Measurements from ENCODE around the gene TBCC. TPM values are rescaled to one million over a fixed set of nuclear protein-coding genes. Genes with fewer than 3 reads are reported as not detected.
A peak's percentile ranks its signal among the peaks of the same experiment; 100 is the strongest.

The TBCC gene
- total and polyA plus RNA-seq, 11 donors: 10.4 to 21.7 (median 16.9) TPM

- Histone ChIP-seq H3K27ac (peak overlapping the region in 4 of 12 donors; percentile 12 to 64 (median 34)), H3K36me3 (peaks cover 0 to 6% (median 0%) of the 10 kb centered on the region in 9 donors), H3K9me3 (no peaks in the 10 kb centered on the region), H3K4me3 (no peak overlapping the region), H3K27me3 (no peaks in the 10 kb centered on the region), H3K4me1 (peaks cover 3 to 57% (median 46%) of the 10 kb centered on the region in 12 donors)
- intact Hi-C loops (cut with DNase I): loop anchor here in 1 of 10 donors (10.0 kb wide), 1 partner anchor 64 kb away; no protein-coding TSS in a partner anchor
- WGBS, 4 donors: 37 to 44% (median 42%) methylated on average over 5 of the region's 5 CpGs
- no peak for DNase-seq
- TF ChIP-seq CTCF (IDR thresholded peaks at IDR 0.05): no peak
- no peak for TF ChIP-seq POLR2A (IDR thresholded peaks at IDR 0.05)
- ATAC-seq: peak in 3 of 4 donors; percentile 29 to 66 (median 60)
These were observed 44.8 kb upstream of the TBCC start for GRCh38 chr6:42790549-42791181.

- 60 to 89% (median 67%) methylated on average over 4 of the region's 4 CpGs for WGBS, 4 donors
- ATAC-seq: no peak
- Histone ChIP-seq H3K9me3 (no peaks in the 10 kb centered on the region), H3K27me3 (no peaks in the 10 kb centered on the region), H3K4me3 (no peak overlapping the region), H3K4me1 (peaks cover 3 to 69% (median 56%) of the 10 kb centered on the region in 12 donors), H3K27ac (no peak overlapping the region), H3K36me3 (peaks cover 0 to 6% (median 0%) of the 10 kb centered on the region in 9 donors)
- intact Hi-C loops (cut with DNase I): loop anchor here in 1 of 10 donors (5.0 kb wide), 1 partner anchor 34 kb away; no protein-coding TSS in a partner anchor
- no peak for DNase-seq
- TF ChIP-seq POLR2A (IDR thresholded peaks at IDR 0.05) (no peak), CTCF (IDR thresholded peaks at IDR 0.05) (no peak)
These were observed 42.8 kb upstream of the TBCC start for GRCh38 chr6:42788671-42789070.

GRCh38 chr6:42787063-42787472 is 41.2 kb upstream of the TBCC start:
- peak overlapping the region in 5 of 12 donors; percentile 7 to 99 (median 44) for H3K27ac ChIP-seq
- peaks cover 0 to 6% (median 0%) of the 10 kb centered on the region in 9 donors for H3K36me3 ChIP-seq
- intact Hi-C loops (cut with DNase I): loop anchor here in 1 of 10 donors (5.0 kb wide), 1 partner anchor 35 kb away; no protein-coding TSS in a partner anchor
- DNase-seq (no peak), ATAC-seq (no peak)
- no peak for TF ChIP-seq POLR2A (IDR thresholded peaks at IDR 0.05)
- peak overlapping the region in 4 of 12 donors; percentile 3 to 70 (median 46) for H3K4me3 ChIP-seq
- no peaks in the 10 kb centered on the region for H3K27me3 ChIP-seq
- peaks cover 3 to 69% (median 56%) of the 10 kb centered on the region in 12 donors for H3K4me1 ChIP-seq
- no peaks in the 10 kb centered on the region for H3K9me3 ChIP-seq
- 49 to 59% (median 52%) methylated on average over 2 of the region's 2 CpGs for WGBS, 4 donors

- intact Hi-C loops (cut with DNase I): loop anchor here in 1 of 10 donors (5.0 kb wide), 1 partner anchor 36 kb away; no protein-coding TSS in a partner anchor
- peaks cover 3 to 69% (median 56%) of the 10 kb centered on the region in 12 donors for H3K4me1 ChIP-seq
- no peak for DNase-seq
- no peak for ATAC-seq
- no peak for TF ChIP-seq POLR2A (IDR thresholded peaks at IDR 0.05)
- TF ChIP-seq CTCF (IDR thresholded peaks at IDR 0.05): no peak
- no peaks in the 10 kb centered on the region for H3K9me3 ChIP-seq
- WGBS, 4 donors: 47 to 68% (median 57%) methylated on average over 3 of the region's 3 CpGs
- peaks cover 0 to 6% (median 0%) of the 10 kb centered on the region in 9 donors for H3K36me3 ChIP-seq
- no peaks in the 10 kb centered on the region for H3K27me3 ChIP-seq
- H3K4me3 ChIP-seq: peak overlapping the region in 6 of 12 donors; percentile 2 to 96 (median 46)
- H3K27ac ChIP-seq: peak overlapping the region in 8 of 12 donors; percentile 7 to 99 (median 38)
These were observed 40.7 kb upstream of the TBCC start for GRCh38 chr6:42786525-42786985.

Data from heart left ventricle (tissue), 16 donors.